HPDE6-E6E7 (cell line): Measurements from ENCODE around the gene TMEM108.

Source experiments
- DNase-seq: peaks from one replicate; pipeline ENCODE4 v3.0.0; 2011; ENCODE audit warnings: missing footprints; ENCODE audit errors: extremely low spot score

The TMEM108 gene

GRCh38 chr3:133054586-133054985 lies 16.4 kb downstream of the TMEM108 start:
- DNase-seq: no peak

- no peak for DNase-seq
Measured at GRCh38 chr3:133055339-133055738, 17.1 kb downstream of the TMEM108 start.

GRCh38 chr3:133058243-133058642 lies 20.1 kb downstream of the TMEM108 start:
- no peak for DNase-seq

- no peak for DNase-seq
Measured at GRCh38 chr3:133058831-133059230, 20.6 kb downstream of the TMEM108 start.

- no peak for DNase-seq
Measured at GRCh38 chr3:133065193-133065961, 27.2 kb downstream of the TMEM108 start.

- DNase-seq: no peak
Measured at GRCh38 chr3:133066026-133066425, 27.8 kb downstream of the TMEM108 start.

- no peak for DNase-seq
Measured at GRCh38 chr3:133069556-133070286, 31.5 kb downstream of the TMEM108 start.

GRCh38 chr3:133074977-133075376 lies 36.8 kb downstream of the TMEM108 start:
- DNase-seq: no peak

GRCh38 chr3:133077688-133078087 lies 39.5 kb downstream of the TMEM108 start:
- DNase-seq: no peak

- no peak for DNase-seq
Measured at GRCh38 chr3:133079621-133080020, 41.4 kb downstream of the TMEM108 start.

- DNase-seq: no peak
Measured at GRCh38 chr3:133081016-133081415, 42.8 kb downstream of the TMEM108 start.

GRCh38 chr3:133083395-133083794 lies 45.2 kb downstream of the TMEM108 start:
- DNase-seq: no peak

- no peak for DNase-seq
Measured at GRCh38 chr3:133089906-133090485, 51.8 kb downstream of the TMEM108 start.

- no peak for DNase-seq
Measured at GRCh38 chr3:133092681-133093080, 54.5 kb downstream of the TMEM108 start.

- no peak for DNase-seq
Measured at GRCh38 chr3:133093366-133093765, 55.2 kb downstream of the TMEM108 start.

GRCh38 chr3:133096900-133097613 lies 58.9 kb downstream of the TMEM108 start:
- DNase-seq: no peak

GRCh38 chr3:133103706-133104105 lies 65.5 kb downstream of the TMEM108 start:
- DNase-seq: no peak

GRCh38 chr3:133106169-133106568 lies 68.0 kb downstream of the TMEM108 start:
- DNase-seq: no peak

- DNase-seq: no peak
Measured at GRCh38 chr3:133112666-133113065, 74.5 kb downstream of the TMEM108 start.

- no peak for DNase-seq
Measured at GRCh38 chr3:133113526-133113925, 75.3 kb downstream of the TMEM108 start.

GRCh38 chr3:133113927-133114597 lies 75.9 kb downstream of the TMEM108 start:
- DNase-seq: no peak

GRCh38 chr3:133115176-133115575 lies 77.0 kb downstream of the TMEM108 start:
- DNase-seq: no peak
